OCI-LY3 (cell line): ENCODE measurements around the gene LDHAL6B.

ENCODE experiments used
- H2AFZ ChIP-seq: fragments of 200-600, 300-600 bp; shearing (Covaris generic); 2 replicates; pipeline ENCODE4 v1.6.0; 2014; ENCODE audit warnings: antibody characterized with exemption, low read depth, low read length
- H3K27ac ChIP-seq: fragments of 200-600, 300-600 bp; sonication (generic); 2 replicates; pipeline ENCODE4 v1.5.1; 2014; ENCODE audit warnings: mild to moderate bottlenecking, low read length, moderate library complexity, mixed read lengths
- H3K27me3 ChIP-seq: fragments of 200-600, 300-600 bp; sonication (generic); 2 replicates; pipeline ENCODE4 v1.6.1; 2014; ENCODE audit warnings: low read depth, low read length, mixed read lengths
- H3K36me3 ChIP-seq: fragments of 200-600, 300-600 bp; sonication (generic); replicated peaks from 2 replicates; pipeline ENCODE3; 2014; ENCODE audit warnings: low read depth, low read length, mixed read lengths
- H3K4me1 ChIP-seq: fragments of 300-600, 200-600 bp; sonication (generic); 2 replicates; pipeline ENCODE4 v1.6.1; 2014; ENCODE audit warnings: low read length, mixed read lengths
- H3K4me2 ChIP-seq: fragments of 200-600, 300-600 bp; sonication (generic); 2 replicates; pipeline ENCODE4 v1.6.1; 2014; ENCODE audit warnings: low read length, mixed read lengths
- H3K4me3 ChIP-seq: fragments of 300-600, 200-600 bp; sonication (generic); 2 replicates; pipeline ENCODE4 v1.5.1; 2014; ENCODE audit warnings: antibody characterized with exemption, mild to moderate bottlenecking, low read length, moderate library complexity
- H3K79me2 ChIP-seq: fragments of 300-600, 200-600 bp; shearing (Covaris generic); 2 replicates; pipeline ENCODE4 v1.6.1; 2014; ENCODE audit warnings: mild to moderate bottlenecking, low read length, mixed read lengths
- H3K9ac ChIP-seq: fragments of 300-600, 200-600 bp; shearing (Covaris generic); 2 replicates; pipeline ENCODE4 v1.6.0; 2014; ENCODE audit warnings: mild to moderate bottlenecking, low read length, moderate library complexity
- H3K9me3 ChIP-seq: fragments of 200-600, 300-600 bp; shearing (Covaris generic); 2 replicates; pipeline ENCODE4 v1.6.1; 2014; ENCODE audit warnings: low read length, mixed read lengths; ENCODE audit not compliant: insufficient read depth
- H4K20me1 ChIP-seq: fragments of 200-600, 300-600 bp; sonication (generic); 2 replicates; pipeline ENCODE4 v1.6.1; 2016; ENCODE audit warnings: low read length, mixed read lengths; ENCODE audit not compliant: insufficient read depth
- EZH2phosphoT487 ChIP-seq: fragments of 200-600 bp; shearing (Covaris generic); IDR thresholded peaks from 2 replicates; pipeline ENCODE4 v1.6.1; 2018; ENCODE audit warnings: antibody characterized with exemption, mixed run types, low read depth
- TF ChIP-seq, protein P1 (sequence below): fragments of 200-600, 300-600 bp; sonication (generic); IDR thresholded peaks from 2 replicates; pipeline ENCODE4 v1.5.1; 2014; ENCODE audit warnings: antibody characterized with exemption, low read length, low read depth

The LDHAL6B gene

DNA sequence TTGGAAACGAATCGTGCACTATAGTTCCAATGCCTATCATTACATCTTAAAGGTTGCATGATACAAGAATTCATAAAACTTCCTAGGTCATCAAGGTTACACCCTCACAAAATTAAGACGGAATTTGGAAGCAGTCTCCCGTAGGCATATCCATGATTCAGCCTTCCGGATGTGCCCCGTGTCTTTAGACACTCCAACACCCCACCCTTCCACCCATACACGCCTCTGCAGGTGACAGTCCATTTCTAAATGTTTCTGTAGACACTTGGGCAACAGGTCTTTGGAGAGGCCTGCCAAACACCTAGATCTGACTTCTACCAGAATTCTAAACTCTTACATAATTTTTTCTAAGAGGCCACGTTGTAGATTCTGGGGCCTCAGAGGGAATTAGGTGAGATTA, 49.8 kb downstream of the LDHAL6B start:
- Histone ChIP-seq H3K4me3 (no peak overlapping the region), H4K20me1 (no peaks in the 10 kb centered on the region), H3K4me1 (peaks cover 11% of the 10 kb centered on the region), H2AFZ (no peak overlapping the region), H3K27me3 (no peaks in the 10 kb centered on the region), H3K27ac (no peak overlapping the region), H3K4me2 (no peak overlapping the region), H3K36me3 (peaks cover 7% of the 10 kb centered on the region), H3K9me3 (no peaks in the 10 kb centered on the region), H3K79me2 (no peaks in the 10 kb centered on the region), H3K9ac (no peak overlapping the region)
- TF ChIP-seq, protein P1, sequence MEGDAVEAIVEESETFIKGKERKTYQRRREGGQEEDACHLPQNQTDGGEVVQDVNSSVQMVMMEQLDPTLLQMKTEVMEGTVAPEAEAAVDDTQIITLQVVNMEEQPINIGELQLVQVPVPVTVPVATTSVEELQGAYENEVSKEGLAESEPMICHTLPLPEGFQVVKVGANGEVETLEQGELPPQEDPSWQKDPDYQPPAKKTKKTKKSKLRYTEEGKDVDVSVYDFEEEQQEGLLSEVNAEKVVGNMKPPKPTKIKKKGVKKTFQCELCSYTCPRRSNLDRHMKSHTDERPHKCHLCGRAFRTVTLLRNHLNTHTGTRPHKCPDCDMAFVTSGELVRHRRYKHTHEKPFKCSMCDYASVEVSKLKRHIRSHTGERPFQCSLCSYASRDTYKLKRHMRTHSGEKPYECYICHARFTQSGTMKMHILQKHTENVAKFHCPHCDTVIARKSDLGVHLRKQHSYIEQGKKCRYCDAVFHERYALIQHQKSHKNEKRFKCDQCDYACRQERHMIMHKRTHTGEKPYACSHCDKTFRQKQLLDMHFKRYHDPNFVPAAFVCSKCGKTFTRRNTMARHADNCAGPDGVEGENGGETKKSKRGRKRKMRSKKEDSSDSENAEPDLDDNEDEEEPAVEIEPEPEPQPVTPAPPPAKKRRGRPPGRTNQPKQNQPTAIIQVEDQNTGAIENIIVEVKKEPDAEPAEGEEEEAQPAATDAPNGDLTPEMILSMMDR = no peak
- TF ChIP-seq EZH2phosphoT487 = no peak

DNA sequence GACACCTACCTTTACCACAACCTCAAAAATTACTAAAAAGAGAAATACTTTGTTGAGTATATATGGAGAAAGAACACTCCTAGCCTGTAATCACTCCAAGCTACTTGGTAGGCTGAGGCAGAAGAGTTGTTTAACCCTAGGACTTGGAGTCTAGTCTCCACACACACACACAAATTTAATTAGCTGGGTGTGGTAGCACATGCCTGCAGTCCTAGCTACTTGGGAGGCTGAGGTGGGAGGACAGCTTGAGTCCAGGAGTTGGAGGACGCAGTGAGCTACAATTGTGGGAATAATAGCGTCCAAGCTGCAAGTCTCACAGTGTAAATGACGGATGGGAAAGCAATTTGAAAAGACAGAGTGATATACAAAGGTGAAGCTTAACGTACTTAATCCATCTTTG, 50.5 kb downstream of the LDHAL6B start:
- H3K4me2 ChIP-seq = no peak overlapping the region
- H3K9ac ChIP-seq = no peak overlapping the region
- H4K20me1 ChIP-seq = no peaks in the 10 kb centered on the region
- no peaks in the 10 kb centered on the region for H3K27me3 ChIP-seq
- H3K9me3 ChIP-seq = no peaks in the 10 kb centered on the region
- H2AFZ ChIP-seq = no peak overlapping the region
- H3K27ac ChIP-seq = no peak overlapping the region
- H3K4me3 ChIP-seq = no peak overlapping the region
- H3K36me3 ChIP-seq = peaks cover 7% of the 10 kb centered on the region
- TF ChIP-seq, protein P1 = no peak
- no peak for TF ChIP-seq EZH2phosphoT487
- peaks cover 4% of the 10 kb centered on the region for H3K4me1 ChIP-seq
- no peaks in the 10 kb centered on the region for H3K79me2 ChIP-seq
